Panc1 (cell line): ENCODE data around the gene FGF5. TPM values are rescaled to one million over a fixed set of nuclear protein-coding genes. Genes with fewer than 3 reads are reported as not detected.

ENCODE experiments used
- ATAC-seq: fragments of 200-7000 bp; cut with Tn5 transposase; 2 replicates; pipeline ENCODE4 v1.9.1; 2020; ENCODE audit warnings: mild to moderate bottlenecking, moderate library complexity
- BruUV-seq: library from RNA; stranded (reverse); fragments of 400-500 nt; replicated peaks from 2 replicates; lab custom pipeline; 2021; lab: Mats Ljungman, UMichigan
- CTCF ChIA-PET: fragments of 300-600 bp; sonication (Branson Sonifier 250); formaldehyde crosslinking; loops from one replicate; lab custom pipeline; 2022; ENCODE audit warnings: antibody characterized with exemption; lab: Charles Lee
- POLR2A ChIA-PET: fragments of 300-600 bp; sonication (Branson Sonifier 250); formaldehyde crosslinking; loops from one replicate; lab custom pipeline; 2022; ENCODE audit warnings: antibody characterized with exemption; lab: Charles Lee
- DNase-seq: peaks from one replicate; pipeline ENCODE4 v3.0.0-alpha.2; 2010; ENCODE audit warnings: low read depth, low spot score
- H3K27ac ChIP-seq: 2 replicates; pipeline ENCODE4 v1.5.1; 2011; ENCODE audit warnings: mild to moderate bottlenecking, low read length, inconsistent platforms
- H3K27me3 ChIP-seq: fragments of 200-500 bp; sonication (Bioruptor generic); 2 replicates; pipeline ENCODE4 v1.6.0; 2014; ENCODE audit warnings: low read length, inconsistent platforms; ENCODE audit not compliant: control insufficient read depth, insufficient read depth
- H3K36me3 ChIP-seq: fragments of 200-500 bp; sonication (Bioruptor generic); 2 replicates; pipeline ENCODE4 v1.5.1; 2014; ENCODE audit warnings: inconsistent platforms, mild to moderate bottlenecking, low read length, moderate library complexity; ENCODE audit not compliant: control insufficient read depth, insufficient read depth
- H3K4me1 ChIP-seq: 2 replicates; pipeline ENCODE4 v1.5.1; 2011; ENCODE audit warnings: inconsistent platforms, mild to moderate bottlenecking, low read length, moderate library complexity; ENCODE audit not compliant: control insufficient read depth, insufficient read depth
- H3K4me3 ChIP-seq, 2 experiments: 2 replicates each; pipeline ENCODE4 v1.5.1; 2011 to 2012; ENCODE audit warnings: low read depth in 2 of 2, low read length in 2 of 2, mild to moderate bottlenecking in 2 of 2, inconsistent platforms in 1 of 2, moderate library complexity in 1 of 2
- H3K9me3 ChIP-seq: fragments of 200-500 bp; sonication (Bioruptor generic); 2 replicates; pipeline ENCODE4 v1.5.1; 2014; ENCODE audit warnings: low read depth, mild to moderate bottlenecking, inconsistent platforms, low read length, moderate library complexity; ENCODE audit not compliant: control insufficient read depth, insufficient read depth
- POLR2AphosphoS5 ChIP-seq: IDR thresholded peaks from 2 replicates; pipeline ENCODE4 v1.6.1; 2012; ENCODE audit warnings: mild to moderate bottlenecking, low read depth, low read length, moderate library complexity
- SIN3A ChIP-seq: IDR thresholded peaks from 2 replicates; pipeline ENCODE4 v1.6.1; 2012; ENCODE audit warnings: low read depth, mild to moderate bottlenecking, low read length, moderate library complexity, borderline replicate concordance; ENCODE audit not compliant: insufficient read depth
- TCF7L2 ChIP-seq: IDR thresholded peaks from 2 replicates; pipeline ENCODE4 v1.6.1; 2011; ENCODE audit warnings: mild to moderate bottlenecking, low read depth, low read length, inconsistent platforms
- in situ Hi-C: cut with HindIII; loops from 2 replicates; pipeline ENCODE4 v1.10.0; 2016; ENCODE audit warnings: low sequenced_read_pairs, low pct_unique_long_range_greater_than_20kb
- intact Hi-C: fragments of 100-400 bp; cut with micrococcal nuclease; formaldehyde crosslinking; loops from one replicate; pipeline ENCODE4 v1.10.0; 2022; ENCODE audit not compliant: unreplicated experiment
- total RNA-seq: library from RNA; stranded (reverse); gene quantifications from one replicate; pipeline ENCODE4 v1.2.1, GENCODE V29; 2021; ENCODE audit not compliant: unreplicated experiment
- TF ChIP-seq, protein P1 (sequence below): fragments of 450-650 bp; IDR thresholded peaks from 2 replicates; pipeline ENCODE4 v1.5.1; 2017; ENCODE audit warnings: mild to moderate bottlenecking
- TF ChIP-seq, protein P2 (sequence below), 2 experiments: IDR thresholded peaks; 2 replicates each; pipeline ENCODE4 v1.6.1; 2011 to 2012; ENCODE audit warnings: low read depth in 2 of 2, control low read depth in 1 of 2, low read length in 1 of 2, mild to moderate bottlenecking in 1 of 2, moderate library complexity in 1 of 2; ENCODE audit not compliant: insufficient read depth in 1 of 2

The FGF5 gene
- total RNA-seq, 1 experiment from 2014 or later: 1.3 TPM

DNA sequence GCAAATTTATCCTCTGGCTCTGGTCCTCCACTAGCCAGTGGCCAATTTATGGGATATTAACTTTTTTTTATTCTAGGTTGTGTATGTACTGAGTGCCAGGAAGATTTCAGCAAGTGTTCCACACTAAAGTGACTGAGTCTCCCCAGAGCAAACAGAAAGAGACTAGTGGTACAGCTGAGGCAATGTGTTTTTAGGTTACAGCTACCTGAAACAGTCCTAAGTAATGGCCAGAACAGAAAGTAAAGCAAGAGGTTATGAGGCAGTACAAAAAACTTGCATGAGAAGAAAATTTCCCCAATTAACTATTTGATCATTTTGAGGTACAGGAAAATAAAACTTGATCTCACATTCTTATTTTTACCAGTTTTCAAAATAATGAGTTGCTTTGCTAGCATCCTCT, 38.0 kb upstream of the FGF5 start:
- H3K4me3 ChIP-seq: no peak overlapping the region
- H3K9me3 ChIP-seq: no peaks in the 10 kb centered on the region
- H3K27ac ChIP-seq: no peak overlapping the region
- BruUV-seq: no TSS peak
- POLR2A ChIA-PET: no interaction called here
- CTCF ChIA-PET: no interaction called here
- no peak for ATAC-seq
- in situ Hi-C loops (no loop called here), intact Hi-C loops (no loop called here)
- no peaks in the 10 kb centered on the region for H3K36me3 ChIP-seq
- no peak for DNase-seq
- TF ChIP-seq, protein P1, sequence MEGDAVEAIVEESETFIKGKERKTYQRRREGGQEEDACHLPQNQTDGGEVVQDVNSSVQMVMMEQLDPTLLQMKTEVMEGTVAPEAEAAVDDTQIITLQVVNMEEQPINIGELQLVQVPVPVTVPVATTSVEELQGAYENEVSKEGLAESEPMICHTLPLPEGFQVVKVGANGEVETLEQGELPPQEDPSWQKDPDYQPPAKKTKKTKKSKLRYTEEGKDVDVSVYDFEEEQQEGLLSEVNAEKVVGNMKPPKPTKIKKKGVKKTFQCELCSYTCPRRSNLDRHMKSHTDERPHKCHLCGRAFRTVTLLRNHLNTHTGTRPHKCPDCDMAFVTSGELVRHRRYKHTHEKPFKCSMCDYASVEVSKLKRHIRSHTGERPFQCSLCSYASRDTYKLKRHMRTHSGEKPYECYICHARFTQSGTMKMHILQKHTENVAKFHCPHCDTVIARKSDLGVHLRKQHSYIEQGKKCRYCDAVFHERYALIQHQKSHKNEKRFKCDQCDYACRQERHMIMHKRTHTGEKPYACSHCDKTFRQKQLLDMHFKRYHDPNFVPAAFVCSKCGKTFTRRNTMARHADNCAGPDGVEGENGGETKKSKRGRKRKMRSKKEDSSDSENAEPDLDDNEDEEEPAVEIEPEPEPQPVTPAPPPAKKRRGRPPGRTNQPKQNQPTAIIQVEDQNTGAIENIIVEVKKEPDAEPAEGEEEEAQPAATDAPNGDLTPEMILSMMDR: no peak
- no peak for TF ChIP-seq SIN3A
- no peak for TF ChIP-seq TCF7L2
- no peak for TF ChIP-seq POLR2AphosphoS5
- TF ChIP-seq, protein P2, sequence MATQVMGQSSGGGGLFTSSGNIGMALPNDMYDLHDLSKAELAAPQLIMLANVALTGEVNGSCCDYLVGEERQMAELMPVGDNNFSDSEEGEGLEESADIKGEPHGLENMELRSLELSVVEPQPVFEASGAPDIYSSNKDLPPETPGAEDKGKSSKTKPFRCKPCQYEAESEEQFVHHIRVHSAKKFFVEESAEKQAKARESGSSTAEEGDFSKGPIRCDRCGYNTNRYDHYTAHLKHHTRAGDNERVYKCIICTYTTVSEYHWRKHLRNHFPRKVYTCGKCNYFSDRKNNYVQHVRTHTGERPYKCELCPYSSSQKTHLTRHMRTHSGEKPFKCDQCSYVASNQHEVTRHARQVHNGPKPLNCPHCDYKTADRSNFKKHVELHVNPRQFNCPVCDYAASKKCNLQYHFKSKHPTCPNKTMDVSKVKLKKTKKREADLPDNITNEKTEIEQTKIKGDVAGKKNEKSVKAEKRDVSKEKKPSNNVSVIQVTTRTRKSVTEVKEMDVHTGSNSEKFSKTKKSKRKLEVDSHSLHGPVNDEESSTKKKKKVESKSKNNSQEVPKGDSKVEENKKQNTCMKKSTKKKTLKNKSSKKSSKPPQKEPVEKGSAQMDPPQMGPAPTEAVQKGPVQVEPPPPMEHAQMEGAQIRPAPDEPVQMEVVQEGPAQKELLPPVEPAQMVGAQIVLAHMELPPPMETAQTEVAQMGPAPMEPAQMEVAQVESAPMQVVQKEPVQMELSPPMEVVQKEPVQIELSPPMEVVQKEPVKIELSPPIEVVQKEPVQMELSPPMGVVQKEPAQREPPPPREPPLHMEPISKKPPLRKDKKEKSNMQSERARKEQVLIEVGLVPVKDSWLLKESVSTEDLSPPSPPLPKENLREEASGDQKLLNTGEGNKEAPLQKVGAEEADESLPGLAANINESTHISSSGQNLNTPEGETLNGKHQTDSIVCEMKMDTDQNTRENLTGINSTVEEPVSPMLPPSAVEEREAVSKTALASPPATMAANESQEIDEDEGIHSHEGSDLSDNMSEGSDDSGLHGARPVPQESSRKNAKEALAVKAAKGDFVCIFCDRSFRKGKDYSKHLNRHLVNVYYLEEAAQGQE (IDR thresholded peaks at IDR 0.05; ENCODE audit: insufficient read depth in 1 of 2, low read depth in 2 of 2, low read length in 1 of 2): no peak
- no peaks in the 10 kb centered on the region for H3K4me1 ChIP-seq
- no peaks in the 10 kb centered on the region for H3K27me3 ChIP-seq

DNA sequence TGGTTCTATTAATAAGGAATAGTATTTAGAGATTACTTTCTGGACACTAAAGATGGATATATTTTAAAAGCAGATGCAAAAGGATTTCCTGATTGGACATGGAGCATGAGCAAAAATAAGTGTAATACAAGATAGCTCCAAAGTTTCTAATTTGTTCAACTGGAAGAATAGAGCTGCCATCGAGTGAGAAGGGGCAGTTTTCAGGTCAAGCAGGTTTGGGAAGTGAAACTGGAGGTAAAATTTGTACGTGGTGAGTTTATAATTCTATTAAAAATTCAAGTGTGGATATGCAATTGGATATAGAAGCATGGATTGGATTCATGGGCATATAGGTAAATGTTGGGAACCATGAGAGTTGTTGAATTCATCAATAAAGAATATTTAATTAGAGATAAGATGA, 37.3 kb upstream of the FGF5 start:
- no peaks in the 10 kb centered on the region for H3K4me1 ChIP-seq
- DNase-seq (no peak), ATAC-seq (no peak)
- ChIA-PET CTCF (no interaction called here), POLR2A (no interaction called here)
- intact Hi-C loops (no loop called here), in situ Hi-C loops (no loop called here)
- BruUV-seq: no TSS peak
- TF ChIP-seq SIN3A: no peak
- TF ChIP-seq, protein P2 (IDR thresholded peaks at IDR 0.05; ENCODE audit: insufficient read depth in 1 of 2, low read depth in 2 of 2, low read length in 1 of 2): no peak
- no peak for TF ChIP-seq POLR2AphosphoS5
- no peak for TF ChIP-seq TCF7L2
- TF ChIP-seq, protein P1: no peak
- no peaks in the 10 kb centered on the region for H3K36me3 ChIP-seq
- H3K27me3 ChIP-seq: no peaks in the 10 kb centered on the region
- H3K27ac ChIP-seq: no peak overlapping the region
- no peak overlapping the region for H3K4me3 ChIP-seq
- H3K9me3 ChIP-seq: no peaks in the 10 kb centered on the region
